K562 treated with DMSO at 1 percent for 4 hours (cell line): ENCODE results near the gene TMEM127. TPM values are rescaled to one million over a fixed set of nuclear protein-coding genes. Genes with fewer than 3 reads are reported as not detected.

Source experiments
- total RNA-seq: library from RNA; unstranded; fragments of 300-600 nt; gene quantifications from 2 replicates; pipeline ENCODE4 v1.2.3, GENCODE V29; 2022; ENCODE audit not compliant: insufficient read depth

The TMEM127 gene
- 11.5 and 18.1 TPM in 2 replicates for total RNA-seq

GRCh38 chr2:96265840-96266679 lies at the start of gene TMEM127, which contains the start of gene CIAO1:
Gene TMEM127, minus strand, starts transcription at chr2:96265997. Its CDS starts 616 bp downstream, at chr2:96265381.
Gene CIAO1, plus strand, starts transcription at chr2:96266225. Its CDS starts 126 bp downstream, at chr2:96266351.

GRCh38 chr2:96305091-96305978 lies 39.5 kb upstream of the TMEM127 start, which contains the start of gene SNRNP200:
Gene SNRNP200, minus strand, starts transcription at chr2:96305546. Its CDS starts 109 bp downstream, at chr2:96305437.

GRCh38 chr2:96208143-96209010 lies 57.4 kb downstream of the TMEM127 start, which contains the start of gene STARD7:
Gene STARD7, minus strand, starts transcription at chr2:96208827. Its CDS starts 393 bp downstream, at chr2:96208434.

Other genes with a start within 250 kb of the TMEM127 start
- 0.93 and 1.2 TPM in 2 replicates for gene GPAT2, start 231.1 kb downstream of the TMEM127 start, total RNA-seq
- gene ADRA2B, start 149.4 kb downstream of the TMEM127 start, total RNA-seq, result not detected in 2 replicates
- gene ASTL, start 127.5 kb downstream of the TMEM127 start, total RNA-seq, result not detected in 2 replicates
- gene DUSP2, start 120.6 kb downstream of the TMEM127 start, total RNA-seq, result not detected in 2 replicates
- 90.7 and 105 TPM in 2 replicates for gene STARD7, start 57.2 kb downstream of the TMEM127 start, total RNA-seq
- gene CIAO1, start 228 bp upstream of the TMEM127 start, total RNA-seq, result 76.4 and 89.2 TPM in 2 replicates
- 160 and 207 TPM in 2 replicates for gene SNRNP200, start 39.5 kb upstream of the TMEM127 start, total RNA-seq
- gene ITPRIPL1, start 59.3 kb upstream of the TMEM127 start, total RNA-seq, result 1.6 and 1.7 TPM in 2 replicates
- gene NCAPH, start 69.8 kb upstream of the TMEM127 start, total RNA-seq, result 37.1 and 45.6 TPM in 2 replicates
- gene NEURL3, start 239.4 kb upstream of the TMEM127 start, total RNA-seq, result not detected in 2 replicates